Measurements from ENCODE around the gene VSIG8. TPM values are rescaled to one million over a fixed set of nuclear protein-coding genes. Genes with fewer than 3 reads are reported as not detected.
A peak's percentile ranks its signal among the peaks of the same experiment; 100 is the strongest.

Gene VSIG8
- total and polyA plus RNA-seq, 9 of the 15 experiments (the other 6 are each of a cell fraction or from before 2014, with no cell fraction given), result not detected

- TF ChIP-seq TFE3 (CRISPR knock-in tag; IDR thresholded peaks at IDR 0.05) (no peak), RFX5 (IDR thresholded peaks at IDR 0.05; ENCODE audit: low read depth, low read length) (no peak), ZNF584 (CRISPR knock-in tag; IDR thresholded peaks at IDR 0.05; ENCODE audit: low read depth) (no peak), RBM17 (IDR thresholded peaks at IDR 0.05; ENCODE audit: borderline replicate concordance, low read depth, low read length) (no peak), ZNF583 (CRISPR knock-in tag; IDR thresholded peaks at IDR 0.05) (no peak), CHAMP1 (IDR thresholded peaks at IDR 0.05) (no peak), E2F4 (CRISPR knock-in tag; IDR thresholded peaks at IDR 0.05; ENCODE audit: low read depth) (no peak), NCOA6 (IDR thresholded peaks at IDR 0.05) (no peak), SMARCC2 (IDR thresholded peaks at IDR 0.05; ENCODE audit: low read depth) (0 out of 2 replicates have a peak, but pooled peaks have one; percentile 37), PHF21A (IDR thresholded peaks at IDR 0.05; ENCODE audit: borderline replicate concordance, low read depth) (no peak), JUND (IDR thresholded peaks at IDR 0.05; ENCODE audit: borderline replicate concordance, low read depth, low read length) (peak; percentile 42; the same call in 1 of the 2 replicates), JUND (tag; IDR thresholded peaks at IDR 0.05; ENCODE audit: borderline replicate concordance, low read depth, low read length) (peak; percentile 66; the same call in 1 of the 3 replicates), DMBX1 (CRISPR knock-in tag; IDR thresholded peaks at IDR 0.05; ENCODE audit: borderline replicate concordance) (no peak), USF2 (CRISPR knock-in tag; IDR thresholded peaks at IDR 0.05) (no peak), GTF2F1 (IDR thresholded peaks at IDR 0.05; ENCODE audit: low read depth, low read length) (no peak)
These were observed 17.5 kb upstream of the VSIG8 start (continued) for GRCh38 chr1:159879977-159880376.

All from K562 (cell line).